ENCODE measurements around the gene CASK. TPM values are rescaled to one million over a fixed set of nuclear protein-coding genes. Genes with fewer than 3 reads are reported as not detected.

CASK gene
- total RNA-seq, 2 donors from 2014 or later: 44.3 to 46.1 TPM

DNA sequence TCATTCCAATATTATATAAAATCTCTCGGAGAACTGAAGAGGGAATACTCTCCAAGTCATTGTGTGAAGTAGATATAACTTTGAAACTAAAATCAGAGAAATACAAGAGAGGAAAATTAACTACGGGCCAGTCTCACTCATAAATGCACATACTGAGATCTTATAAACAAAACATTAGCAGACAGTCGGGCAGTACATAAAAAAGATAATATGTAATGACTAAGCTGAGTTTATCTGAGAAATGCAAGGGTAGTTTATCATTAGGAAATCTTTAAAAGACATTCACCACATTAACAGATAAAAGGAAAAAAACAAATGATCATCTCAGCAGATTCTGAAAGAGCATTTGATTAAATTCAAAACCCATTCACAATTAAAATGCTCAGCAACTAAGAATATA, 359.5 kb downstream of the CASK start:
- no peak for DNase-seq (ENCODE audit: low spot score)
- H3K27ac ChIP-seq: peak overlapping the region in 1 of 2 donors; percentile 35
- peaks cover 7 to 19% of the 10 kb centered on the region in 2 donors for H3K4me1 ChIP-seq (ENCODE audit: control insufficient read depth in 1 of 2, low read depth in 2 of 2)
- no peaks in the 10 kb centered on the region for H3K27me3 ChIP-seq (replicated peaks; ENCODE audit: insufficient read depth)
- TF ChIP-seq, protein P1, sequence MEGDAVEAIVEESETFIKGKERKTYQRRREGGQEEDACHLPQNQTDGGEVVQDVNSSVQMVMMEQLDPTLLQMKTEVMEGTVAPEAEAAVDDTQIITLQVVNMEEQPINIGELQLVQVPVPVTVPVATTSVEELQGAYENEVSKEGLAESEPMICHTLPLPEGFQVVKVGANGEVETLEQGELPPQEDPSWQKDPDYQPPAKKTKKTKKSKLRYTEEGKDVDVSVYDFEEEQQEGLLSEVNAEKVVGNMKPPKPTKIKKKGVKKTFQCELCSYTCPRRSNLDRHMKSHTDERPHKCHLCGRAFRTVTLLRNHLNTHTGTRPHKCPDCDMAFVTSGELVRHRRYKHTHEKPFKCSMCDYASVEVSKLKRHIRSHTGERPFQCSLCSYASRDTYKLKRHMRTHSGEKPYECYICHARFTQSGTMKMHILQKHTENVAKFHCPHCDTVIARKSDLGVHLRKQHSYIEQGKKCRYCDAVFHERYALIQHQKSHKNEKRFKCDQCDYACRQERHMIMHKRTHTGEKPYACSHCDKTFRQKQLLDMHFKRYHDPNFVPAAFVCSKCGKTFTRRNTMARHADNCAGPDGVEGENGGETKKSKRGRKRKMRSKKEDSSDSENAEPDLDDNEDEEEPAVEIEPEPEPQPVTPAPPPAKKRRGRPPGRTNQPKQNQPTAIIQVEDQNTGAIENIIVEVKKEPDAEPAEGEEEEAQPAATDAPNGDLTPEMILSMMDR (IDR thresholded peaks at IDR 0.05): no peak
- no peaks in the 10 kb centered on the region for H3K9me3 ChIP-seq
- ATAC-seq (ENCODE audit: insufficient number of reproducible peaks, low FRiP score, low read depth): no peak
- no peak overlapping the region for H3K4me3 ChIP-seq
- no peaks in the 10 kb centered on the region for H3K36me3 ChIP-seq

DNA sequence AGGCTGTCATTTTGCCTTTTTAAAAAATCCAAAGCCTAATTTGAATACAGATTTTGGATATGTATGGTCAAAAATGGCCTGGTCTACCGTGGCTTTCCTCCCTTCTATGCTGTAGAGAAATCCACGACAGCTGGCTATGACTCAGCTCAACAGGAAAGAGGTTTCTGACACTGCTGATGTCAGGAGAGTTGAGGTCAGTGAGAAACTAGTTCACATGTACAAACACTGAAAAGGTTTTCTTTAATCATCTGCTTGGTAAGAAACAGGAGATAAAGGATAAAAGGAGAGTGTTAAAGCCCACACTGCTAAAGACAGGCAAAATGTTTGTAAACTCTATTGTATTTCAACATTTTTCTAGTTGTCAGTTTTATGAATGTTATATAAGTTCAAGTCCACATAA, 362.3 kb downstream of the CASK start:
- DNase-seq (ENCODE audit: low spot score): no peak

DNA sequence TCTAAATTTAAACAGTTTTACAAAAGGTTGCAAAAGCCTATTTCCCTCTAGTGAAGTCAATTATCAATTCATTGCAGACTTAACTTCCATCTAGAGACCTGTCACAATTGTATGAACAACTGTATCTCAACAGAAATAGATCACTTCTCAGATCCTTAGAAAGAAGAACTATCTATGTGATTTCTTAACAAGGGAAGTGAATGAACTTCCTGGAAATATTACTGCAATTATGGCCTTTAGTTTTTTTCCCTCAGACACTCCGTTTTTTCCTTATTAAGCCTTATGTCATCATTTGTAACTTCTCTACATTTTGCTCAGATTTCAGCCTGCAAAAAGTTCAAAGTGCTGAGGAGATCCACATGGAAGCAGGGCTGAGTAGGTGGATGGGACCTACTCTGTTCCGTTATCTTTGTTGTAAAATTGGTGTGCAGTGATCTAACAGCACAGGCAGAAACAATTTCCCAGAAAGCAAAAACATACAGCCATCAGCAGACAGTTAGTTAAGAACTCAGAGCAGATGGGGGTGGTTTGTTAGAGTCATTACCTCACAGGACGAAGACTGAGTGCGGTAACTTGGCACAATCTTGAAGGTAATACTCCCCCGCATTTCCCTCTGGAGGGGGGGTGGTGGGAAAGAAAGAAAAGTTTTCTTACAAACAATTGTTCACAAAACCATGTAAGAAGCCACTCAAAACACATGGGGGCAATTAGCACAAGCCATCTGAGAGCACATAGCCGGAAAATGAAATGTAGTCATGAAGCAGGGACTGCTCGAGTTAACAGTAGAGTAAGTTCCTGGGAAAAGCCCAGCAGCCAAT, 363.9 kb downstream of the CASK start:
- ATAC-seq (ENCODE audit: insufficient number of reproducible peaks, low FRiP score, low read depth) (no peak), DNase-seq (ENCODE audit: low spot score) (no peak)
- Histone ChIP-seq H3K27me3 (replicated peaks; ENCODE audit: insufficient read depth) (no peaks in the 10 kb centered on the region), H3K9me3 (no peaks in the 10 kb centered on the region), H3K27ac (peak overlapping the region; percentile 38 to 60), H3K4me3 (peak overlapping the region; percentile 9), H3K36me3 (no peaks in the 10 kb centered on the region), H3K4me1 (ENCODE audit: control insufficient read depth in 1 of 2, low read depth in 2 of 2) (peaks cover 7 to 31% of the 10 kb centered on the region in 2 donors)
- TF ChIP-seq, protein P1 (IDR thresholded peaks at IDR 0.05): no peak

More for the DNA sequence above, 362.3 kb downstream of the CASK start:
- H3K9me3 ChIP-seq: no peaks in the 10 kb centered on the region
- TF ChIP-seq, protein P1 (IDR thresholded peaks at IDR 0.05): no peak
- H3K36me3 ChIP-seq: no peaks in the 10 kb centered on the region
- H3K27me3 ChIP-seq (replicated peaks; ENCODE audit: insufficient read depth): no peaks in the 10 kb centered on the region
- H3K27ac ChIP-seq: peak overlapping the region; percentile 38 to 60
- no peak overlapping the region for H3K4me3 ChIP-seq
- H3K4me1 ChIP-seq (ENCODE audit: control insufficient read depth in 1 of 2, low read depth in 2 of 2): peaks cover 7 to 31% of the 10 kb centered on the region in 2 donors
- no peak for ATAC-seq (ENCODE audit: insufficient number of reproducible peaks, low FRiP score, low read depth)

DNA sequence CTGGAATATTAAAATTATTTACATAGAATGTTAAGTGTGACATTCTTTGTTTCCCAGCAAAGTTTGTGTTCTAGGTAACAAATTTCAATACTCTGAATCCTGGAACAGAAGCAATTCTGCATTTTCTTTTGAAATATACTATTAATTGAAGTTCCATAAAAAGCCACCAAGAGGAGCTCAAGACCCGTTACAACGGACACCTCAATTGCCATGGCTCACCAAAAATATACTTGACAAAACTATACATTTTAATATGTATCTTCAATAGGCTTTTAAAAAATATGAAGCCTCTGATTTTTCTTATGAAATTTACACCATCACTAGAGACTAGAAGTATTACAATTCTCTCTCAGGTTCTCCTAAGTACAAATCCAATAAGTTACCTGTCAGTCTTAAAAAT, 364.8 kb downstream of the CASK start:
- Histone ChIP-seq H3K27ac (no peak overlapping the region), H3K36me3 (no peaks in the 10 kb centered on the region), H3K4me1 (ENCODE audit: control insufficient read depth in 1 of 2, low read depth in 2 of 2) (peaks cover 7 to 37% of the 10 kb centered on the region in 2 donors), H3K4me3 (no peak overlapping the region), H3K9me3 (no peaks in the 10 kb centered on the region), H3K27me3 (replicated peaks; ENCODE audit: insufficient read depth) (no peaks in the 10 kb centered on the region)
- ATAC-seq (ENCODE audit: insufficient number of reproducible peaks, low FRiP score, low read depth): no peak
- DNase-seq (ENCODE audit: low spot score): no peak
- TF ChIP-seq, protein P1 (IDR thresholded peaks at IDR 0.05): peak; percentile 44

DNA sequence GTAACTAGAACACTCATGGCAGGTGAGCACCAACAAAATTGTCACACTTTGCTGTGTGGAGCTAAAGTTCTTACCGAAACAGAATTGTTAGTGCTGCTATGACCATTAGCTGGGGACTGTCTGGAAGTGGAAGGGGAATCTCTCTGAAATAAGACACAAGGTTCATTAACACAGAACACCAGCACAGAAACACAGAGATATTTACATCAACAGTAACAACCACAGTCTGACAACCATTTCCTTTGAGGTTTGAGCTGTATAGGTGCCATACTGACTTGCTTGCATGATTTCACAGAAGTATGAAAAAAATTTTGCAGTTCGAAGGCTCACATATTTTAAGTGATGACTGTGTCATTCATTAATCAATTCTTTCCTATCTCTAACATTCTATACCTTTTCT, 366.4 kb downstream of the CASK start:
- TF ChIP-seq, protein P1 (IDR thresholded peaks at IDR 0.05): no peak
- no peaks in the 10 kb centered on the region for H3K27me3 ChIP-seq (replicated peaks; ENCODE audit: insufficient read depth)

More for the DNA sequence above, 366.4 kb downstream of the CASK start:
- ATAC-seq (ENCODE audit: insufficient number of reproducible peaks, low FRiP score, low read depth) (no peak), DNase-seq (ENCODE audit: low spot score) (no peak)
- no peaks in the 10 kb centered on the region for H3K9me3 ChIP-seq
- no peak overlapping the region for H3K4me3 ChIP-seq
- peaks cover 7 to 43% of the 10 kb centered on the region in 2 donors for H3K4me1 ChIP-seq (ENCODE audit: control insufficient read depth in 1 of 2, low read depth in 2 of 2)
- H3K27ac ChIP-seq: peak overlapping the region in 1 of 2 donors; percentile 44
- H3K36me3 ChIP-seq: no peaks in the 10 kb centered on the region

Measured in thoracic aorta (tissue), 2 donors.